GM18520 (cell line): ENCODE measurements around the gene S100A10.

Experiments used
- ATAC-seq: cut with Tn5 transposase; IDR thresholded peaks from one replicate; pipeline ENCODE4 v1.9.1; 2021; ENCODE audit not compliant: unreplicated experiment

Gene S100A10

DNA sequence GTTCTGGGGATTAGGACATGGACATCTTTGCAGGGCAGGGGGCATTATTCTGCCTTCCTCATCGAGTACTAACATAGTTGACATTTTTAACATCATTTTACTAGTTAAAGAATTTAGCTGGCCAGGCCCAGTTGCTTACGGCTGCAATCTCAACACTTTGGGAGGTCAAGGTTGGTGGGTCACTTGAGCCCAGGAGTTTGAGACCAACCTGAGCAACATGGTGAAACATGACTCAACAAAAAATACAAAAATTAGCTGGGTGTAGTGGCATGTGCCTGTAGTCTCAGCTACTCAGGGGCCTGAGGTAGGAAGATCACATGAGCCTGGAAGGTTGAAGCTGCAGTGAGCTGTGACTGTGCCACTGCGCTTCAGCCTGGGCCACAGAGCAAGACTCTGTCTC is 54.5 kb downstream of the S100A10 start:
- ATAC-seq, result no peak

DNA sequence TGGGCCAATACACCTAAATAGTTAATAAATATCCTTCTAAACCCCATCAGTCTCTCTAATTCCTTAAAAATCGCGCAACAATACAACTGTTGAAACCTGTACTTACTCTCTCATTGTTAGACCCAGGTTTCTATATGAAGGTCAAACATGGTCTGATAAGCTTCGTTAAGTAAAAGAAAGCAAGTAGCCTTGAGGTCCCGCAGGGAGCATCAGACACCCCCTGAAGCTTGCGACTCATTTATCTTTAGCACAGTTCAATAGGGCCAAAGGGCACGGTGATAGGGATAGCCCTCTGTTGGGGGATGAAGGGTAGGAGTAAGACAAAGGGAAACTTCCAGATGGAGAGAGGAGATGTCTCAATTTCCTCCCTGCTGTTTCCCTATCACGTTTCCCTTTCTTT is 57.0 kb downstream of the S100A10 start:
- ATAC-seq, result no peak

DNA sequence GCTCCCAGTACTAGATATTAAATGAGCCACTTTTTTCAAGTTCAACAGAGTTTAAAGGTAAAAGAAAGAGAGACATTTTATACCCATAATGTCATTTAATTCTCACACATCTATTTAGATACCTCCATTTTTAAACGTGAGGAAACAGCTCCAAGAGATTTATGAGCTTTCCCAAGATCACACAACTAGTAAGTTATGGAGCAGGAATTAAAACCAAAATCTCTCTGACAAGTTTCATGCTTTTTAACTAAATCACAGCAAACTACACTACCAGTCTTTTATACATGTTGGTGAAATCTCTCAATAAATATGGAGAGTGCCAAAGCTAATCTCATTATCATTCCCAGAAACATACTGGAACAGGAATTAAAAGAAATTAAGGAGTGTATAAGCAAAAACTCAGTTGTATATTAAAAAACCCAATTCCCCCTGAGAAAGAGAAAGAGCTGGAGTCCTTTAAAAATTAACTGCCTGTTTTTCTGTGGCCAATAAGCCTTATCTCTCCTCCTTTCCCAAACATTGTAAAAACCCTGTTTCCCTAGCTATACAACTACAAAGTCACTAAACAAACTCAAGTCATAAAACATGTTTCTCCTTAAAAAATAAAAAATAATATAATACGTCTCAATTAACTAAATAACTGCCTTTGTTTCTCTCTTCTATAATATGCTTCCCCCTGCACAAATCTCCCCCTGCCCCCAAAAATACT is 57.6 kb downstream of the S100A10 start:
- no peak for ATAC-seq

DNA sequence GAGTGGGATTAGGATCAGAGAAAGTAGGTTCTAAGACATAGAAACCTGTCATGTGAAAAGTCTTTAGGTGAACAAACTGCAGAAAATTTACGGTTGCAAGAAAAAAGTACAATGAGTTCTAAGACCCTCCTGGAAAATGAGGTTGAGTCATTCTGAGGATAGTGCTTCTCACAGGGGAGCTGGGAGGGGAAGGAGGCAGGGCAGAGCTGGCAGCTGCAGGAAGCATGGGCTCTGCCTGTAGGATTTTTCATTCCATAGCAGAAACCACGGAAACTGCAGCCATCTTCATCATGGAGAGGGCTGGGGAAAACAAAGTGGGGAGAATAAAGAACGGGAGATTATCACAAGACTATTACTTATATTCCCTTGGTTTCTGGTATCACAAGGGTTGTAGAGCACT is 58.5 kb downstream of the S100A10 start:
- no peak for ATAC-seq

DNA sequence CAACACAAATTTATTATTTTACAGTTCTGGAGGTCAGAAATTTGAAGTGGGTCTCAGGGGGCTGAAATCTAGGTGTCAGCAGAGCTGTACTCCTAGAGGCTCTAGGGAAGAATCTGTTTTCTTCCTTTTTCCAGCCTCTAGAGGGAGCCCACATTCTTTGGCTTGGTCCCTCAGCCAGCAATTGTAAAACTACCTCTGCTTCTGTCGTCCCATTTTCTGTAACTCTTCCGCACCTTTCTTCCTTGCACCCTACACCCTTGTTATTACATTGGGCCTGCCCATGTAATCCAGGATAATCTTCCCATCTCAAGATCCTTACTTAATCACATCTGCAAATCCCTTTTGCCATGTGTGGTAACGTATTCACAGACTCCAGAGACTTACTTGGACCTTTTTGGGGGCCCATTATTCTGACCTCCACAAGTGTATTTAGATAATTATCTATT is 59.6 kb downstream of the S100A10 start:
- no peak for ATAC-seq
